ENCODE data around the gene YPEL2.

GRCh38 chr17:59300941-59301340 is 30.5 kb upstream of the YPEL2 start:
- TF ChIP-seq POLR2AphosphoS5 (IDR thresholded peaks at IDR 0.05; ENCODE audit: low read depth, low read length) (no peak), SIN3A (IDR thresholded peaks at IDR 0.05; ENCODE audit: borderline replicate concordance, insufficient read depth, low read length) (no peak)
- TF ChIP-seq, protein P1, sequence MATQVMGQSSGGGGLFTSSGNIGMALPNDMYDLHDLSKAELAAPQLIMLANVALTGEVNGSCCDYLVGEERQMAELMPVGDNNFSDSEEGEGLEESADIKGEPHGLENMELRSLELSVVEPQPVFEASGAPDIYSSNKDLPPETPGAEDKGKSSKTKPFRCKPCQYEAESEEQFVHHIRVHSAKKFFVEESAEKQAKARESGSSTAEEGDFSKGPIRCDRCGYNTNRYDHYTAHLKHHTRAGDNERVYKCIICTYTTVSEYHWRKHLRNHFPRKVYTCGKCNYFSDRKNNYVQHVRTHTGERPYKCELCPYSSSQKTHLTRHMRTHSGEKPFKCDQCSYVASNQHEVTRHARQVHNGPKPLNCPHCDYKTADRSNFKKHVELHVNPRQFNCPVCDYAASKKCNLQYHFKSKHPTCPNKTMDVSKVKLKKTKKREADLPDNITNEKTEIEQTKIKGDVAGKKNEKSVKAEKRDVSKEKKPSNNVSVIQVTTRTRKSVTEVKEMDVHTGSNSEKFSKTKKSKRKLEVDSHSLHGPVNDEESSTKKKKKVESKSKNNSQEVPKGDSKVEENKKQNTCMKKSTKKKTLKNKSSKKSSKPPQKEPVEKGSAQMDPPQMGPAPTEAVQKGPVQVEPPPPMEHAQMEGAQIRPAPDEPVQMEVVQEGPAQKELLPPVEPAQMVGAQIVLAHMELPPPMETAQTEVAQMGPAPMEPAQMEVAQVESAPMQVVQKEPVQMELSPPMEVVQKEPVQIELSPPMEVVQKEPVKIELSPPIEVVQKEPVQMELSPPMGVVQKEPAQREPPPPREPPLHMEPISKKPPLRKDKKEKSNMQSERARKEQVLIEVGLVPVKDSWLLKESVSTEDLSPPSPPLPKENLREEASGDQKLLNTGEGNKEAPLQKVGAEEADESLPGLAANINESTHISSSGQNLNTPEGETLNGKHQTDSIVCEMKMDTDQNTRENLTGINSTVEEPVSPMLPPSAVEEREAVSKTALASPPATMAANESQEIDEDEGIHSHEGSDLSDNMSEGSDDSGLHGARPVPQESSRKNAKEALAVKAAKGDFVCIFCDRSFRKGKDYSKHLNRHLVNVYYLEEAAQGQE (IDR thresholded peaks at IDR 0.05; ENCODE audit: insufficient read depth in 1 of 2, low read depth in 2 of 2, low read length in 2 of 2) = no peak

All from PFSK-1 (cell line).